Right ventricle myocardium superior (tissue), 1 donor: ENCODE results near the gene CHCT1. TPM values are rescaled to one million over a fixed set of nuclear protein-coding genes. Genes with fewer than 3 reads are reported as not detected.

ENCODE experiments used
- ATAC-seq: fragments of 200-7000 bp; cut with Tn5 transposase; one replicate; pipeline ENCODE4 v1.9.1; 2020; ENCODE audit warnings: mild to moderate bottlenecking; ENCODE audit not compliant: poor library complexity
- DNase-seq: peaks from one replicate; pipeline ENCODE4 v3.0.0-alpha.2; 2020
- intact Hi-C: fragments of 100-400 bp; cut with DNase I; formaldehyde crosslinking; loops from one replicate; pipeline ENCODE4 v1.11.2; 2022
- total RNA-seq: library from RNA; stranded (reverse); fragmentation: NEBNext Ultra II Directional; extraction: Animal tissue kit (Norgen Biotek cat#: 25700); gene quantifications from one replicate; pipeline ENCODE4 v1.2.1, GENCODE V29; 2021
- donor health status: DM: no; HTN: yes; CAD: no; lungs with severe emphysema.

CHCT1 gene
- total RNA-seq, 1 donor from 2014 or later = not detected

DNA sequence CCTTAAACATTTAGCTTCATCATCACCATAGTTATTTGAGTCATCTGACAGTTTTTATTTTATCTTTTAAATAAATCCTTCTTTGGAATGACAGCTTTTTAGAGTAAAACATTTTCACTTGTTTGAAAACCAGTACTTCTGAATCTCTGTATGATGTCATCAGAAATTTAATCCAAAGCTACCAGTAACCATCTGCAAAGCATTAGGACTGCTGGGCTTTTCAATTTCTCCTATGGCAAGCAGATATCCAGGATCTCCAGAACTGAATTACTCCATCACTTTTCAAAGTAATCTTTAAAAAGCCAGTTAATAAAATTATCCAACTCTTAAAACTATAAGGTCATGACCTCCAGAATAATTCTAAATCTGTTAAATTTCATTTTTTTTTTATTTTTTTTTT is 51.5 kb downstream of the CHCT1 start:
- DNase-seq (no peak), ATAC-seq (no peak)
- intact Hi-C loops = no loop called here

Other genes with a start within 250 kb of the CHCT1 start
- gene USP32, start 30.4 kb upstream of the CHCT1 start, total RNA-seq = 30.9 TPM
- gene APPBP2, start 103.8 kb downstream of the CHCT1 start, total RNA-seq = 18.3 TPM
- gene PPM1D, start 177.7 kb downstream of the CHCT1 start, total RNA-seq = 7.8 TPM